ENCODE results near the gene PPP1R1C.

PPP1R1C gene

GRCh38 chr2:182057002-182057401 is 71.3 kb downstream of the PPP1R1C start:
- in situ Hi-C loops (cut with MboI; ENCODE audit: low sequenced_read_pairs) = no loop called here

- in situ Hi-C loops (cut with MboI; ENCODE audit: low sequenced_read_pairs) = no loop called here
Observed at GRCh38 chr2:182058056-182058455, 72.4 kb downstream of the PPP1R1C start.

GRCh38 chr2:182061739-182062138 is 76.1 kb downstream of the PPP1R1C start:
- in situ Hi-C loops (cut with MboI; ENCODE audit: low sequenced_read_pairs) = no loop called here

GRCh38 chr2:182062329-182062972 is 76.8 kb downstream of the PPP1R1C start:
- in situ Hi-C loops (cut with MboI; ENCODE audit: low sequenced_read_pairs) = no loop called here

GRCh38 chr2:182064019-182064778 is 78.5 kb downstream of the PPP1R1C start:
- in situ Hi-C loops (cut with MboI; ENCODE audit: low sequenced_read_pairs) = no loop called here

GRCh38 chr2:182066400-182067087 is 80.9 kb downstream of the PPP1R1C start:
- in situ Hi-C loops (cut with MboI; ENCODE audit: low sequenced_read_pairs) = no loop called here

GRCh38 chr2:182067393-182067792 is 81.7 kb downstream of the PPP1R1C start:
- in situ Hi-C loops (cut with MboI; ENCODE audit: low sequenced_read_pairs) = no loop called here

- in situ Hi-C loops (cut with MboI; ENCODE audit: low sequenced_read_pairs) = no loop called here
Observed at GRCh38 chr2:182068811-182069210, 83.2 kb downstream of the PPP1R1C start.

- in situ Hi-C loops (cut with MboI; ENCODE audit: low sequenced_read_pairs) = no loop called here
Observed at GRCh38 chr2:182069416-182069815, 83.8 kb downstream of the PPP1R1C start.

- in situ Hi-C loops (cut with MboI; ENCODE audit: low sequenced_read_pairs) = no loop called here
Observed at GRCh38 chr2:182069908-182070307, 84.3 kb downstream of the PPP1R1C start.

GRCh38 chr2:182070736-182071135 is 85.1 kb downstream of the PPP1R1C start:
- in situ Hi-C loops (cut with MboI; ENCODE audit: low sequenced_read_pairs) = no loop called here

- in situ Hi-C loops (cut with MboI; ENCODE audit: low sequenced_read_pairs) = no loop called here
Observed at GRCh38 chr2:182072861-182073260, 87.2 kb downstream of the PPP1R1C start.

GRCh38 chr2:182073613-182074012 is 88.0 kb downstream of the PPP1R1C start:
- in situ Hi-C loops (cut with MboI; ENCODE audit: low sequenced_read_pairs) = no loop called here

- in situ Hi-C loops (cut with MboI; ENCODE audit: low sequenced_read_pairs) = loop anchor here (25.0 kb wide), 2 partner anchors 315 to 990 kb away; no protein-coding TSS in a partner anchor
Observed at GRCh38 chr2:182077023-182077422, 91.4 kb downstream of the PPP1R1C start.

GRCh38 chr2:182077448-182078142 is 91.9 kb downstream of the PPP1R1C start:
- in situ Hi-C loops (cut with MboI; ENCODE audit: low sequenced_read_pairs) = loop anchor here (25.0 kb wide), 2 partner anchors 315 to 990 kb away; no protein-coding TSS in a partner anchor

GRCh38 chr2:182078988-182079602 is 93.4 kb downstream of the PPP1R1C start:
- in situ Hi-C loops (cut with MboI; ENCODE audit: low sequenced_read_pairs) = loop anchor here (25.0 kb wide), 2 partner anchors 317 to 992 kb away; no protein-coding TSS in a partner anchor

- in situ Hi-C loops (cut with MboI; ENCODE audit: low sequenced_read_pairs) = loop anchor here (25.0 kb wide), 2 partner anchors 318 to 993 kb away; no protein-coding TSS in a partner anchor
Observed at GRCh38 chr2:182080493-182080892, 94.8 kb downstream of the PPP1R1C start.

GRCh38 chr2:182081602-182082260 is 96.1 kb downstream of the PPP1R1C start:
- in situ Hi-C loops (cut with MboI; ENCODE audit: low sequenced_read_pairs) = loop anchor here (25.0 kb wide), 2 partner anchors 319 to 994 kb away; no protein-coding TSS in a partner anchor

- in situ Hi-C loops (cut with MboI; ENCODE audit: low sequenced_read_pairs) = loop anchor here (25.0 kb wide), 2 partner anchors 326 to 1002 kb away; no protein-coding TSS in a partner anchor
Observed at GRCh38 chr2:182088681-182089320, 103.1 kb downstream of the PPP1R1C start.
